ENCODE results near the gene GLDC.

- TF ChIP-seq EZH2 (IDR thresholded peaks at IDR 0.05) (no peak), POLR2AphosphoS5 (IDR thresholded peaks at IDR 0.05; ENCODE audit: borderline replicate concordance, low read depth, low read length) (no peak)
Observed at GRCh38 chr9:6567140-6567591, 78.4 kb downstream of the GLDC start.
